Measurements from ENCODE around the gene CABLES1.

The CABLES1 gene

DNA sequence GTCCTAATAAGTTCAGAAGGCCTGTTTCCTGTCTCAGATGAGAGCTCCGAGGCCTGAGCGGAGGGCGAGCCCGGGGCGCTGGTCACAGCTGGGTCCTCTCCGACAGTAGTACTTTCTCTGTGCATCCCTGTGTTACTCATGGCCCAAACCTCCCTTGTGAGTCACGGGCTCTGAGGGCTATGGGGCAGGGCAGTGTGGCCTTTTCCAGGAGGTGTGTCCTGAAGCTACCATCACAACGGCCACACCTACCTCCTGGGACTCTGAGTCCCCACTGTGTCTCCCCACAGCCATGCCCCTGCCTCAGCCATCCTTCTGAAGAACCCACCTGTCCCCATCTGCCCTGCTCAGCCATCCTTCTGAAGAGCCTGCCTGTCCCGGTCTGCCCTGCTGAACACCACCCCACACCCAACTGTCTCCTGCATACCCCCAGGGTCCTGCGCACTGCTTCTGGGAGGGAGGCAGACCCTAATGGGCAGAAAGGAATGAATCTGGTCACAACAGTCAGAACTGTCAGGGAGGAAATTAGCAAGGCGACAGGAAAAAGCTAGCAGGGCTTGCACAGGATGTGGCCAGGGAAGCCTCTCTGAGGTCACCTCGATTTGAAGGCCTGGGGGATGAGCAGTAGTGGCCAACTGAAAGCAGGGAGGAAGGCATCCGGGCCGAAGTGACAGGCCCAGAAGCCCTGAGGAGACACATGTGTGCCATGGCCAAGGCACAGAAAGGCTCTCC, 172.4 kb downstream of the CABLES1 start:
- Histone ChIP-seq H2AK5ac (ENCODE audit: low read depth, low read length) (no peak overlapping the region), H3K4me3 (ENCODE audit: low read length in 2 of 2) (no peak overlapping the region), H3K4ac (ENCODE audit: low read length) (no peak overlapping the region), H2BK5ac (ENCODE audit: low read length) (no peak overlapping the region), H2BK120ac (ENCODE audit: low read depth, low read length) (no peak overlapping the region), H2AFZ (ENCODE audit: low read length) (no peak overlapping the region), H4K91ac (ENCODE audit: low read depth, low read length, poor library complexity) (no peak overlapping the region), H3K27me3 (ENCODE audit: control insufficient read depth in 3 of 3, insufficient read depth in 3 of 3, low read depth in 1 of 3, low read length in 3 of 3) (no peaks in the 10 kb centered on the region), H3K9me3 (replicated peaks in 1 of 2; ENCODE audit: control insufficient read depth in 2 of 2, insufficient read depth in 1 of 2, low read depth in 1 of 2, low read length in 2 of 2) (no peaks in the 10 kb centered on the region), H3K14ac (ENCODE audit: low read length) (no peak overlapping the region), H4K8ac (ENCODE audit: low read depth, low read length) (peak overlapping the region; percentile 75), H2BK12ac (ENCODE audit: low read length) (no peak overlapping the region), H3K4me1 (ENCODE audit: control insufficient read depth in 2 of 2, insufficient read depth in 1 of 2, low read depth in 1 of 2, low read length in 2 of 2) (no peaks in the 10 kb centered on the region), H3K4me2 (ENCODE audit: insufficient read depth, low read length, poor library complexity, severe bottlenecking) (no peak overlapping the region), H3K27ac (replicated peaks; ENCODE audit: low read length) (no peak overlapping the region), H2BK15ac (ENCODE audit: low read length) (no peak overlapping the region), H3K36me3 (replicated peaks in 1 of 2; ENCODE audit: control insufficient read depth in 2 of 2, insufficient read depth in 2 of 2, low read length in 2 of 2) (no peaks in the 10 kb centered on the region), H3K79me1 (ENCODE audit: low read depth, low read length) (no peaks in the 10 kb centered on the region), H3K23ac (ENCODE audit: low read depth, low read length, poor library complexity) (no peak overlapping the region), H3K9ac (ENCODE audit: low read depth, low read length, poor library complexity) (no peak overlapping the region), H3K18ac (ENCODE audit: low read length) (peak overlapping the region; percentile 16)
- no CpG with 5 or more reads among the region's 14 CpGs for WGBS, 2 donors (ENCODE audit: extremely low coverage in 2 of 2, insufficient read length in 2 of 2, insufficient replicate concordance in 1 of 2)
- DNase-seq (ENCODE audit: low spot score): no peak

All from neuronal stem cell (in vitro differentiated cells).